BE2C (cell line): ENCODE data around the gene IFNA2.

ENCODE experiments used
- DNase-seq: peaks from one replicate; pipeline ENCODE4 v3.0.0-alpha.2; 2020
- H3K27me3 ChIP-seq: fragments of 250-450 bp; sonication (Bioruptor Pico); 2 replicates; pipeline ENCODE4 v1.5.1; 2020; ENCODE audit warnings: mild to moderate bottlenecking
- H3K36me3 ChIP-seq: fragments of 250-450 bp; sonication (Bioruptor Pico); 2 replicates; pipeline ENCODE4 v1.5.1; 2020; ENCODE audit warnings: mild to moderate bottlenecking
- H3K4me1 ChIP-seq: fragments of 250-450 bp; sonication (Bioruptor Pico); 2 replicates; pipeline ENCODE4 v1.5.1; 2020
- H3K4me3 ChIP-seq: 2 replicates; pipeline ENCODE4 v1.5.1; 2011; ENCODE audit warnings: low read depth, low read length
- H3K9me3 ChIP-seq: fragments of 250-450 bp; sonication (Bioruptor Pico); 2 replicates; pipeline ENCODE4 v1.5.1; 2020
- CTCF ChIP-seq: IDR thresholded peaks from 2 replicates; pipeline ENCODE4 v1.5.1; 2012; ENCODE audit warnings: mild to moderate bottlenecking, low read depth, low read length

Gene IFNA2

GRCh38 chr9:21334701-21335632 is 50.2 kb downstream of the IFNA2 start, which contains the start of gene KLHL9:
Gene KLHL9 (minus strand): TSS chr9:21335404. CDS start chr9:21334859, 545 bp downstream.
- Histone ChIP-seq H3K9me3 (no peaks in the 10 kb centered on the region), H3K27me3 (peaks cover 4% of the 10 kb centered on the region; the same call in 1 of the 2 replicates), H3K4me3 (peak within 1 kb of the TSS; percentile 98), H3K4me1 (peaks cover 6% of the 10 kb centered on the region), H3K36me3 (peaks cover 6% of the 10 kb centered on the region)
- DNase-seq = peak; percentile 93
- TF ChIP-seq CTCF = no peak
